GM12878 (cell line): Measurements from ENCODE around the gene SHISA4. TPM values are rescaled to one million over a fixed set of nuclear protein-coding genes. Genes with fewer than 3 reads are reported as not detected.
"Not testable (repeated sequence)": the region's sequence is repeated elsewhere in the genome, so short reads cannot be mapped to it uniquely, and the experiment has no call there.

Source experiments
- ATAC-seq: fragments of 200-7000 bp; cut with Tn5 transposase; 3 replicates; pipeline ENCODE4 v1.9.1; 2020; ENCODE audit warnings: mild to moderate bottlenecking, moderate library complexity
- Bru-seq: library from RNA; stranded (reverse); fragments of 400-500 nt; gene quantifications from one replicate; lab custom pipeline; 2021; lab: Mats Ljungman, UMichigan
- BruChase-seq, 2 experiments: library from RNA; stranded (reverse); fragments of 400-500 nt; gene quantifications; one replicate each; lab custom pipeline; 2021; lab: Mats Ljungman, UMichigan
- BruUV-seq: library from RNA; stranded (reverse); fragments of 400-500 nt; replicated peaks from 2 replicates; lab custom pipeline; 2021; lab: Mats Ljungman, UMichigan
- CTCF ChIA-PET: fragments of 300-600 bp; sonication (Branson Sonifier 250); formaldehyde crosslinking; extraction: SDS; loops from one replicate; lab custom pipeline; 2021; ENCODE audit warnings: inconsistent platforms; lab: Yijun Ruan, JAX
- POLR2A ChIA-PET: fragments of 350-600 bp; formaldehyde crosslinking; extraction: SDS; loops from one replicate; lab custom pipeline; 2021; ENCODE audit warnings: inconsistent platforms; lab: Charles Lee
- RAD21 ChIA-PET: fragments of 300-600 bp; sonication (Branson Sonifier 250); formaldehyde crosslinking; loops from one replicate; lab custom pipeline; 2023; ENCODE audit warnings: antibody characterized with exemption; ENCODE audit not compliant: unreplicated experiment; lab: Charles Lee
- SMC1A ChIA-PET: fragments of 300-600 bp; sonication (Branson Sonifier 250); formaldehyde crosslinking; loops from one replicate; lab custom pipeline; 2023; ENCODE audit not compliant: unreplicated experiment, uncharacterized antibody; lab: Charles Lee
- DNase-seq: peaks from one replicate; pipeline ENCODE4 v3.0.0-alpha.2; 2011; ENCODE audit warnings: low read depth, low spot score
- FAIRE-seq: peaks from 3 replicates; lab custom pipeline; 2011; peaks lifted over from hg19 to GRCh38; lab: Jason Lieb, UNC
- H2AFZ ChIP-seq: 2 replicates; pipeline ENCODE4 v1.6.0; 2011; ENCODE audit warnings: low read depth, low read length, control low read depth; ENCODE audit not compliant: control insufficient read depth
- H3K27ac ChIP-seq: 2 replicates; pipeline ENCODE4 v1.5.1; 2011; ENCODE audit warnings: control low read depth; ENCODE audit not compliant: control insufficient read depth, insufficient read depth
- H3K27me3 ChIP-seq, 2 experiments: replicated peaks in 1 of 2; 2 replicates each; pipeline versions ENCODE4 v1.6.0 to v1.6.1; 2011; ENCODE audit warnings: low read length in 1 of 2; ENCODE audit not compliant: control insufficient read depth in 2 of 2, insufficient read depth in 2 of 2
- H3K36me3 ChIP-seq, 2 experiments: 2 replicates each; pipeline ENCODE4 v1.5.1; 2011; ENCODE audit warnings: low read length in 1 of 2; ENCODE audit not compliant: control insufficient read depth in 2 of 2, insufficient read depth in 2 of 2
- H3K4me1 ChIP-seq: 2 replicates; pipeline ENCODE4 v1.6.1; 2011; ENCODE audit warnings: mild to moderate bottlenecking, low read length, moderate library complexity, mixed read lengths; ENCODE audit not compliant: control insufficient read depth, insufficient read depth
- H3K4me2 ChIP-seq: 2 replicates; pipeline ENCODE4 v1.6.0; 2011; ENCODE audit warnings: control low read depth; ENCODE audit not compliant: control insufficient read depth, insufficient read depth
- H3K4me3 ChIP-seq: fragments of 200-600 bp; sonication (generic); 2 replicates; pipeline ENCODE4 v1.5.1; 2016
- H3K79me2 ChIP-seq: 2 replicates; pipeline ENCODE4 v1.6.0; 2011; ENCODE audit warnings: low read length; ENCODE audit not compliant: control insufficient read depth, insufficient read depth
- H3K9ac ChIP-seq: 2 replicates; pipeline ENCODE4 v1.8.0; 2011; ENCODE audit warnings: low read length, control low read depth, mixed read lengths; ENCODE audit not compliant: control insufficient read depth, insufficient read depth
- H3K9me3 ChIP-seq: replicated peaks from 3 replicates; pipeline ENCODE4 v1.5.1; 2011; ENCODE audit warnings: mild to moderate bottlenecking, low read length; ENCODE audit not compliant: control insufficient read depth, insufficient read depth
- H4K20me1 ChIP-seq: 2 replicates; pipeline ENCODE4 v1.6.0; 2011; ENCODE audit not compliant: control insufficient read depth, insufficient read depth
- ZBTB40 ChIP-seq: fragments of 450-650 bp; IDR thresholded peaks from 2 replicates; pipeline ENCODE4 v1.6.1; 2016; ENCODE audit warnings: mild to moderate bottlenecking, moderate library complexity, borderline replicate concordance
- WGBS: methylation state at CpG from one replicate; pipeline ENCODE4 v1.1.6; 2016; ENCODE audit warnings: low lambda C conversion rate; ENCODE audit not compliant: insufficient replicate concordance, insufficient coverage; ENCODE audit errors: missing lambda C conversion rate; 5-methylcytosine and 5-hydroxymethylcytosine counted together
- in situ Hi-C: fragments of 300-500 bp; cut with MboI; formaldehyde crosslinking; loops from 9 replicates; pipeline ENCODE4 v1.14.3; 2018; ENCODE audit warnings: mixed read lengths
- intact Hi-C: fragments of 100-400 bp; cut with micrococcal nuclease; formaldehyde crosslinking; loops from one replicate; pipeline ENCODE4 v1.14.2; 2022; ENCODE audit not compliant: unreplicated experiment
- long read RNA-seq, 2 experiments: library from polyadenylated mRNA; unstranded; transcript quantifications; one replicate each; pipeline ENCODE4 v2.0.0, GENCODE V29; 2019 to 2020
- polyA minus RNA-seq, 3 experiments: library from RNA; depleted of rRNA, polyadenylated mRNA; stranded (reverse); fragments of >200 nt; gene quantifications; 2 replicates each; pipeline ENCODE4 v1.2.3, GENCODE V29; 2011
- polyA plus RNA-seq, 11 experiments: library from polyadenylated mRNA; depleted of rRNA in 4 of 11; unstranded in 6 of 11; stranded (reverse) in 5 of 11; fragments of >200 nt; fragmentation: Nextera tagmentation in 4 of 11; fragmentation: Illumina TruSeq in 1 of 11; extraction: Ambion mirVana in 4 of 11; extraction: Trizol in 1 of 11; gene quantifications; 1 replicate in 1 of 11; 2 replicates in 10 of 11; pipeline versions ENCODE4 v1.2.1 to v1.2.3, GENCODE V29; 2011 to 2016; ENCODE audit warnings: inconsistent platforms in 2 of 11, missing spikeins in 2 of 11, low read depth in 1 of 11
- total RNA-seq, 4 experiments: library from RNA; depleted of rRNA in 3 of 4; stranded (reverse); fragments of >200 nt in 3 of 4; fragmentation: Illumina TruSeq in 1 of 4; extraction: Trizol in 1 of 4; gene quantifications; 2 replicates each; pipeline versions ENCODE4 v1.2.1 to v1.2.3, GENCODE V29; 2013 to 2021

SHISA4 gene
- 0.90 and 1.5 TPM in 2 replicates for total RNA-seq (2013; cell fraction: nucleolus; rRNA removed)
- total RNA-seq (2014; rRNA removed) = 0.11 TPM in 1 of 2 replicates, not detected in the other
- not detected in 2 replicates for total RNA-seq (2014; rRNA removed; fragmentation: Illumina TruSeq; extraction: Trizol)
- not detected in 2 replicates for total RNA-seq (2021)
- not detected for polyA plus RNA-seq (2011; ENCODE audit: low read depth)
- polyA plus RNA-seq (2011; rRNA removed) = 0.07 TPM in 1 of 2 replicates, not detected in the other
- polyA plus RNA-seq (2011; cell fraction: cytosol; rRNA removed) = 0.13 and 0.15 TPM in 2 replicates
- 0.61 and 0.85 TPM in 2 replicates for polyA plus RNA-seq (2011; cell fraction: nucleus; rRNA removed)
- polyA plus RNA-seq (2012) = not detected in 2 replicates
- polyA plus RNA-seq (2014; fragmentation: Illumina TruSeq; extraction: Trizol) = 0.07 TPM in 1 of 2 replicates, not detected in the other
- not detected for polyA plus RNA-seq (2014; fragmentation: Nextera tagmentation; extraction: Ambion mirVana)
- not detected in 2 replicates for polyA plus RNA-seq (2014; rRNA removed)
- polyA plus RNA-seq (2016; fragmentation: Nextera tagmentation; extraction: Ambion mirVana) = not detected
- polyA minus RNA-seq (2011; rRNA and poly(A)+ RNA removed) = not detected in 2 replicates
- polyA minus RNA-seq (2011; cell fraction: cytosol; rRNA and poly(A)+ RNA removed) = not detected in 2 replicates
- polyA minus RNA-seq (2011; cell fraction: nucleus; rRNA and poly(A)+ RNA removed) = 0.29 TPM in 1 of 2 replicates, not detected in the other
- percentile 22 among the genes with signal in this experiment for Bru-seq, nascent RNA
- percentile 37 among the genes with signal in this experiment for BruChase-seq, experiment 1, labeled RNA remaining after a 6-hour chase
- percentile 30 among the genes with signal in this experiment for BruChase-seq, experiment 2, labeled RNA remaining after a 2-hour chase
- long read RNA-seq, experiment 1 = 0 reads
- long read RNA-seq, experiment 2 = 0 reads

- no peak within 1 kb of the TSS for H3K4me2 ChIP-seq
- H3K4me3 ChIP-seq = no peak within 1 kb of the TSS
- H3K27ac ChIP-seq = no peak within 1 kb of the TSS
- no peak for FAIRE-seq
- intact Hi-C loops (no loop called here), in situ Hi-C loops (no loop called here)
- no peaks in the 10 kb centered on the region; a peak in 1 of 4 replicates for H3K36me3 ChIP-seq
- CTCF ChIA-PET = no interaction called here
- no peak for TF ChIP-seq ZBTB40
- DNase-seq = no peak
- no peaks in the 10 kb centered on the region for H4K20me1 ChIP-seq
- BruUV-seq = no TSS peak
- no peaks in the 10 kb centered on the region for H3K79me2 ChIP-seq
- no peaks in the 10 kb centered on the region for H3K4me1 ChIP-seq
- POLR2A ChIA-PET = no interaction called here
- RAD21 ChIA-PET = no interaction called here
- no peaks in the 10 kb centered on the region for H3K9me3 ChIP-seq
- H2AFZ ChIP-seq = no peak within 1 kb of the TSS
- WGBS = 21% methylated on average over 49 of the region's 49 CpGs
- peak; percentile 25; the same call in 2 of the 3 replicates for ATAC-seq
- no peak within 1 kb of the TSS for H3K9ac ChIP-seq
- SMC1A ChIA-PET = no interaction called here
- peaks cover 2 to 12% of the 10 kb centered on the region in 2 experiments; a peak in 3 of 4 replicates for H3K27me3 ChIP-seq
These were observed at the start of gene SHISA4 for GRCh38 chr1:201888282-201889089. Gene SHISA4 (plus strand): TSS chr1:201888898. CDS start chr1:201888995, 97 bp downstream.

GRCh38 chr1:201839089-201839488, 49.6 kb upstream of the SHISA4 start:
- H3K4me2 ChIP-seq, H3K27ac ChIP-seq, ATAC-seq, POLR2A ChIA-PET, H3K27me3 ChIP-seq, DNase-seq, H4K20me1 ChIP-seq, H3K4me3 ChIP-seq, intact Hi-C loops, H3K9me3 ChIP-seq, H3K4me1 ChIP-seq, in situ Hi-C loops, H3K9ac ChIP-seq, RAD21 ChIA-PET, BruUV-seq, H2AFZ ChIP-seq, FAIRE-seq: not testable (repeated sequence)
- H3K79me2 ChIP-seq = peaks cover 74% of the 10 kb centered on the region
- H3K36me3 ChIP-seq = peaks cover 0 to 19% of the 10 kb centered on the region in 2 experiments; a peak in 3 of 4 replicates
- SMC1A ChIA-PET = interaction anchor here (0.9 kb wide), 1 partner anchor 9 kb away, joined by 3 read pairs; no protein-coding TSS in a partner anchor
- CTCF ChIA-PET = interaction anchor here (2.4 kb wide), 1 partner anchor 9 kb away, joined by 9 read pairs; the partner anchor contains the start of gene IPO9
- 94% methylated on average over 9 of the region's 10 CpGs for WGBS
